Activated gamma-delta T cell treated with anti-CD3 and anti-CD28 coated beads, Interleukin-2, amount 50 U/mL, for 16 hours (primary cell): Measurements from ENCODE around the gene ZNF343.
"Not testable (repeated sequence)": the region's sequence is repeated elsewhere in the genome, so short reads cannot be mapped to it uniquely, and the experiment has no call there.

ENCODE experiments used
- DNase-seq: peaks from one replicate; pipeline ENCODE4 v3.0.0-alpha.2; 2020; ENCODE audit warnings: low read depth

ZNF343 gene

GRCh38 chr20:2508631-2509467, at the start of gene ZNF343:
TSS of gene ZNF343 (minus strand) at chr20:2508915. CDS start at chr20:2493895, 15,020 bp downstream.
- peak; percentile 57 for DNase-seq

DNA sequence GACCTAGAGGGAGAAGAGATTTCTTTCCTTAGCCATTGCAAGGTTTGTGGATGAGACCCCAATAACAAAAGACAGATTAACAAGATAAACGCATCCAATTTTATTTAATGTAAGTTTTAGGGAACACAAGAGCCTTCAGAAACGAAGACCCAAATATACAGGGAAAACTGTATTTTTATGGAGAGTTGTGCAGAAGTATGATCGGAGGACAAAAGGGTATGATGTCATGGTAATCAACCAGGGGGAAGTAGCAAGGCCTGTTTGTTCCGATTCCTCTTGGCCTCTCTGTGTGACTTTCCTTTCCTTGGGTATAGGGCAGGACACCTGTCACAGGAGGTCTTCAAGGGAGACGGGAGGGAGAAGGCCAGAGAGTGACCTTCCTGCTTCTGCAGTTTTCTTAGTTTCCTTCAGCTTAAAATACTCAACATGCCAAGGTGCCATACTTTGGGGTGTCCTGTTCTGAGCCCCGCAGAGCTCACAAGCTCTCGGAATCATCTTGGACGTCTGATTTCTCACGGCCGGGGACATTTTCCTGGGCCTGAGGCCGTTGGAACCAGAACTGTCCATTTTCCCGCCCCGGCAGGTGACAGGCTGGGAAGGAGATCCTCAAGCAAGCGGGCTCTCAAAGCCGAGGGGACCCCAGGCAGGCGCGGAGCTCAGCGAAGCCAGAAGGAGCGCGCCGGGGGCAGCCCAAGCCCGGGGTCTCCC, 49.3 kb upstream of the ZNF343 start:
- DNase-seq = no peak

DNA sequence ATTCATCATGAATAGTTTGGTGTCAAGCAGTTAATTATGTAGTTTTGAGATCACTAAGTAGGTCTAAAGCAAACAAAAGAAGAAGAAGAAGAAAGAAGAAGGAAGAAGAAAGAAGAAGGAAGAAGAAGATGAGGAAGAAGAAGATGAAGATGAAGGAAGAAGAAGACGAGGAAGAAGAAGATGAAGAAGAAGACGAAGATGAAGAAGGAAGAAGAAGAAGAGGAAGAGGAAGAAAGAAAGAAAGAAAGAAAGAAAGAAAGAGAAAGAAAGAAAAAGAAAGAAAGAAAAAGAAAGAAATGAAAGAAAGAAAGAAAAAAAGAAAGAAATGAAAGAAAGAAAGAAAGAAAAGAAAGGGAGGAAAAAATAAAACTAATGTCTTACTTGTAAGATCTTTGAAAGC, 36.9 kb upstream of the ZNF343 start:
- no peak for DNase-seq

DNA sequence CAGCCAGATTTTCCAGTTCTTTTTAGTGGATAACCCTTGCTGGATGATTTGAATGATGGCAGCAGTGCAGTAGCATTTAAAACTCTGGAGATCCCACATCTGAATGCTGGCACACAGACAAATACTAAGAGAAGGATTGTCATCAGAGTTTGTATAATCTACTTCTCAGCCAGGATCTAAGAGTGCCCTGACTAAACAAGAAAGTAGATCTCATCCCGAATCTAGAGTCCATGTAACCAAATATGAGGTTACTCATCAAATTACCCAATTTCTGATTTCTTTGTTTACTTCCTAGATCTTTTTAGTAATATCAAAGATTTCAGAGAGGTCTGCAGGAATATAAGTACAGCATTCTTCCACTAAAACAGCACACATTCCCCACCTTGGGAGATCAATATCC, 35.5 kb upstream of the ZNF343 start:
- no peak for DNase-seq

DNA sequence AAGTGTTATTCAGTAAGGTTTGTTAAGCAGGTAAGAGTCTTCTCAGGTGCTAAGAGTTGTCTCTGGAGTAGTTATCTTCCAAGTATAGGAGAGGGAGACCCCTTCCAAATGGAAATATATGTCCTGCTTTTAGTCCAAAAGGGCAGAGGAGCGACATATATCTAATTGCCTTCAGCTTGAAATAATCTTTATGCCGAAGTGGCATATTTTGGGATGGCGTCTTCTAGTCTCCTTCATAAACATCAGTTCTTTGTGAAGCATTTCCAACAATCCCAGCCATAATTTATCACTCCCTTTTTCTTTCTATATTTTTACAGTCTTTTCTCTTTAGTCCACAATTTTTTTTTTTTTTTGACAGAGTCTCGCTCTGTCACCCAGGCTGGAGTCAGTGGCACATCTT, 33.6 kb upstream of the ZNF343 start:
- DNase-seq = no peak

GRCh38 chr20:2541940-2542339, 33.2 kb upstream of the ZNF343 start:
- no peak for DNase-seq

DNA sequence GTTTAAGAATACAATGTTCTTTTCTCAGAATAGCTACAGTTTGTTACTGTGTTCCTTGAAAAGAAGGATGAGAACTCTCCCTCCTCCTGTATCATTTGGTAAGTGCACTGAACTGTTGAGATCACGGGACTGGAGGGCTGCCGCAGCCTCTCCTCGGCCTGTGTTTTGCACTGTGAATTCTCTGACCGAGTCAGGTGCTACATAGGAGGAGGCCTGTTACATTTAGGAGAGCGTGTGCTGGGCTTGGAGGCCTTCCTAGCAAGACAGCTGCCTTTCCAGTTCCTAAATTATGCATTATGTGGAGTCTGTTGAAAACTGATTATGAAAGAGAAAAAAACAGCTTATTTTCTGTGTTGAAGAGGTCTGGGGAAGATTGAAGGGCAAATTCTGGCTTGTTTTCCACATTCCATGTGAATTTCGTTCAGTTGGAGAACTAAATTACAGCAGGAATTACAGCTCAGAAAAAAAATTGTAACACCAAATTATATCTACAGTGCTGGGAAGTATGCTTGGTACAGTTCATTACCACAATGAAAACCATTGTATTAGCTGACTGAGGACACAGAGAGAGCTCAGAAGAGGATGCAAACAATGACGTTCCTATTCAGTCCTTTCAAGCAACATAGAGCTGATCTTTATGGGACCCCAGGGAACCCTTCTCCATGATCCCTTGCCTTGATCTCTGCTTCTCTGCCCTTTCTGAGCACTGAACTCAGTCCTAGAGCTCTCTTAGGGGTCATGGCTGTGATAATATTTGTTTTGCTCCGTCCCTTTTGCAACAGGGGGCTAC, 30.4 kb upstream of the ZNF343 start:
- no peak for DNase-seq

DNA sequence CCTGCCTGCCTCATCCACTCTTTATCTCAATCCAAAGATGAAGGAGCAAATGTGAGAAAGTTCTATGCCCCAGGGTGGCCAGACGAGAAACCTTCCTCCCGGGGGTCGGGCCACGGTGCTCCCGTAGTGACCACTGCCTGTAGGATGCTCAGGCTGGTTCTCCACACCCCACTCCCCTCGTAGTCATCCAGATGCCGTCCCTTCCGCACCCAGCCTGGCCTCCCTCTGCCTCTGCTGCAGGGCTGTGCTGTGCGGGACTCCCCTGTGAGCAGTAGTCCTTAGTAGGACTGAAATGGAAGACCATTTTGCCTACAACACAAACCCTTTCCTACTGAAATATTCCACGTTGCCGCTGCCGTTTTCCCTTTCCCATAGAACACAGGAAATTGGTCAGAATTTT, 29.6 kb upstream of the ZNF343 start:
- DNase-seq = no peak

DNA sequence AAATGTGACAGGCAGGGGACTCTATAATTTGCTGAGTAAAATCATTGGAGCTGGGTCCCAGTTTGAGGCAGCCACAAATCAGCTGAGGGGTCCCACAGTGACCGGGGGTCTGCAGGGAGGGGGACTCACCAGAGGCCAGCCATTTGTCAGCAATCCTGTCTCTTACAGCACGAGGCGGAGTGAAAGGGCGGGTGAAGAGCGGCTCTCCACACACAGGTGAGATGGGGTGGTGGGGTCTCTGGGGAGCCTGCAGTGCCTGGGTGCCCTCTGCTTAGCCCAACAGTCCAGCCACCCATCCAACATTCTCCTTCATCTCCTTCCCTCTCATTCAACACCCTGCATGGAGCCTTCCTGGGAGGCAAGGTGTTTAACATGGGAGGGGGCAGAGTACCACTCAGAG, 28.4 kb upstream of the ZNF343 start:
- DNase-seq = no peak

DNA sequence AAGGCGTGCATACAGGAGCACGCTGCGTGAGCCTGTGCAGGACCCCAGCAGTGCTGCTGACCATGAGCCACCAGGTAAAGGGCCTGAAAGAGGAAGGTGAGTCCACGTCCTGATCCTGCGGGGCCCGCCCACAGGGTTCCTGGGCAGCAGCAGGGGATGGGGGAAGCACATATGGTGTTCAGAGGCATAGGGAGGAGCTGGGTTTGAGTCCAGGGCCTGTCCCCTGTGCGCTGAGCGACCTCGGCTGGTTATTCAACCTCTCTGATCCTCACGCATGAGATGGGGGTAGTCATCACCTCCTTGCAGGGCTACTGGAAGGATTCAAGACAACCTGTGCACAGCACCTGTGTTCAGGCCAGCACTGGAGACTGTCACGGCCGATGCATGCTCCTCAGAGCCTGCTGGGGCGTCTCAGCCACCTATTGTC, 27.9 kb upstream of the ZNF343 start, which contains the start of gene TMC2:
Gene TMC2 (plus strand): TSS at position 14 of the 427 bp plus-strand sequence. CDS start 49 bp downstream, at position 63.
- no peak for DNase-seq

DNA sequence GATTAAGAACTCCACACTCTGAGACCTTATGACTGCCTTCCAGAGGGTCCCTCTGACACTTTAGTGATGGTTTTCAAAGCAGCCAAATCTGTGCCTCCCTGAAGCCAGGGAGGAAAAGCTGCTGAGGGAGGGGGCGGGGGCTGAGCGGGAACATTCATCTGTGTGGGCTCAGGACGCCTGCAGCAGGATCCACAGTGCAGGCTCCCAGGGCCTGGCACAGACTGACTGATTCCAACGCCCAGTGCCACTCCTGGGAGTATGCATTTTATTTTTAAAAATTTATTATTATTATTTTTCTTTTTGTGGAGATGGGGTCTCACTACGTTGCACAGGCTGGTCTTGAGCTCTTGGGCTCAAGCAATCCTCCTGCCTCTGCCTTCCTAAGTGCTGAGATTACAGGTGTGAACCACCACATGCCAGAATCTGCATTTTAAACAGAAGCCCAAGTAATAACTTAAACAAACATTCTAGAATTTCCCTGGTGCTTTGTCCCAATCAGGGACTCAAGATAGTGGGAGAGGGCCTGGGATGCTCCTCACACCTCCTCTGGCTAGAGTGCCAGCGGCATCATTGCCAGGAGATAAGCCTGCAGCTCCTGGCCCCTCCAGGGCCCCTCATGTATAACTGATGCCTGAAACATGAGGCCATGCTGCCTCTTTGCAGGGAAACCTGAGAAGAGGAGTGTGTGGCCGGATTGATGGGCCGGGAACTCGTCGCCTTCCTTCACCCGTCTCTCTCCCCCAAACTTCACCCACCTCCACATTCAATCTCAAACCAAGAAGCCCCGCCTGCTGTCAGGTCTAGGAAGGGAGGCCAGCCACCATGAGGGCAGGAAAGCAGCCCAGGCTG, 27.2 kb upstream of the ZNF343 start:
- no peak for DNase-seq

DNA sequence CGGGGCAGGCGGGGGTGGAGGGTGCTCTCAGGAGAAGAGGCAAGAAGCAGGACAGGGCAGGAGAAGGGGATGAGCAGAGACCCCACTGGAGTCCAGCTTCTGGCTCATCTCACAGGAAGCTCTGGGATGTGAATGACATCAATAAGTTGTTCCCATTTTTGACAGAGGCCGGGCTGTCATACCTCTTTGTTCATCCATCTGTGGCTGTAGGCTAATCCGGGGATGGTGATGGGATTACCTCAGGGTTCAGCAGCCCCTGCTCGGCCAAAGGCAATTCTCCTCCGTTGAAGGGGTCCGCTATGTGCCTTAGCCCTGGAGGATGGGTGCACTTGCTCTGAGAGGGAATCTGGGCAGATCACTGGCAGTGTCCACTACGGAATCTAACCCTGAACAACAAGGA, 24.4 kb upstream of the ZNF343 start:
- DNase-seq = no peak

- no peak for DNase-seq
Observed at GRCh38 chr20:2528671-2529271, 20.1 kb upstream of the ZNF343 start.

- no peak for DNase-seq
Observed at GRCh38 chr20:2527762-2528161, 19.0 kb upstream of the ZNF343 start.

DNA sequence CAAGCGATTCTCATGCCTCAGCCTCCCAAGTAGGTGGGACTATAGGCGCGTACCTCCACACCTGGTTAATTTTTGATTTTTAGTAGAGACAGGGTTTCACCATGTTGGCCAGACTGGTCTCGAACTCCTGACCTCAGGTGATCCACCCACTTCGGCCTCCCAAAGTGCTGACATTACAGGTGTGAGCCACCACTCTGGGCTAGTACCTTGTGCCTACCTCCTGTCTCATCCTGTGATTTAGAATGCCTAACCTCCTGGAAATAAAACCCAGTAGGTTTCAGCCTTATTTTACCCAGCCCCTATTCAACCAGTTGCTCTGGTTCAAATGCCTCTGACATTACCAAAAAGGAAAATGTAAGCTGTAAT, 17.5 kb upstream of the ZNF343 start:
- DNase-seq = not testable (repeated sequence)

GRCh38 chr20:2524709-2525506, 16.2 kb upstream of the ZNF343 start:
- DNase-seq = peak; percentile 19

DNA sequence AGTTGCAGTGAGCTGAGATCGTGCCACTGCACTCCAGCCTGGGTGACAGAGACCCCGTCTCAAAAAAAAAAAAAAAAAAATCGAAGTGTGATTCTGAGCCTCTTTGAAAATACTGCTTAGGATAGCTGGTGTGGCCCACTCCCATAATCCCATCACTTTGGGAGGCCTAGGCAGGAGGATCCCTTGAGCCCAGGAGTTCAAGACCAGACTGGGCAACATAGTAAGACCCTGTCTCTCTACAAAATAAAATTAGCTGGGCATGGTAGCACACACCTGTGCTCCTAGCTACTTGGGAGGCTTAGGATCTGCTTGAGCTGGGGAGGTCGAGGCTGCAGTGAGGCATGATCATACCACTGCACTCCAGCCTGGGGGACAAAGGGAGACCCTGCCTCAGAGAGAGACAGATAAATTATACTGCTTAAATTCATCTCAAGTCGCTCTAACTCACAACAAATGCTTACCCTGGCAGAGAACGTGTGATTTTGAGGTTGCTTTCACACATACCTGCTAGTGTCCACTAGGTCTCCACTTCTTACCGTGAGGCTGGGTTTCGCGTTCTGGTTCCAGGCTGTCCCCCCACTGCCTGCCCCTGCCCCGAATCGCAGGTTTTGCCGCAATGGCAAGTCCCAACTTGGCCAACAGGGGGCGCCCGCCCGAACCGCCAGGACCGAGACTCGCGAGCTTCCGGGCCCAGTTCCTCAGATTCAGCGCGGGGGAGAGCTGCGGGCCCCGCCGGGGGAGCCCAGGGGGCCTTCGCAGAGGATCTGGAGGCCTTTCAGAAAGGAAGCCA, 15.4 kb upstream of the ZNF343 start:
- DNase-seq = peak; percentile 92

GRCh38 chr20:2522826-2523429, 14.2 kb upstream of the ZNF343 start:
- DNase-seq = not testable (repeated sequence)
